Breast epithelium (tissue), 3 donors: ENCODE measurements around the gene FASTK.

ENCODE experiments used
- CTCF ChIP-seq, 3 donors: fragments of 450-650 bp; IDR thresholded peaks; one replicate each; pipeline ENCODE4 v1.5.1; 2016 to 2017; ENCODE audit warnings: antibody characterized with exemption in 3 of 3, mild to moderate bottlenecking in 3 of 3, moderate library complexity in 3 of 3
- POLR2A ChIP-seq: fragments of 450-650 bp; IDR thresholded peaks from one replicate; pipeline ENCODE4 v1.6.1; 2016; ENCODE audit warnings: antibody characterized with exemption, mild to moderate bottlenecking, moderate library complexity

DNA sequence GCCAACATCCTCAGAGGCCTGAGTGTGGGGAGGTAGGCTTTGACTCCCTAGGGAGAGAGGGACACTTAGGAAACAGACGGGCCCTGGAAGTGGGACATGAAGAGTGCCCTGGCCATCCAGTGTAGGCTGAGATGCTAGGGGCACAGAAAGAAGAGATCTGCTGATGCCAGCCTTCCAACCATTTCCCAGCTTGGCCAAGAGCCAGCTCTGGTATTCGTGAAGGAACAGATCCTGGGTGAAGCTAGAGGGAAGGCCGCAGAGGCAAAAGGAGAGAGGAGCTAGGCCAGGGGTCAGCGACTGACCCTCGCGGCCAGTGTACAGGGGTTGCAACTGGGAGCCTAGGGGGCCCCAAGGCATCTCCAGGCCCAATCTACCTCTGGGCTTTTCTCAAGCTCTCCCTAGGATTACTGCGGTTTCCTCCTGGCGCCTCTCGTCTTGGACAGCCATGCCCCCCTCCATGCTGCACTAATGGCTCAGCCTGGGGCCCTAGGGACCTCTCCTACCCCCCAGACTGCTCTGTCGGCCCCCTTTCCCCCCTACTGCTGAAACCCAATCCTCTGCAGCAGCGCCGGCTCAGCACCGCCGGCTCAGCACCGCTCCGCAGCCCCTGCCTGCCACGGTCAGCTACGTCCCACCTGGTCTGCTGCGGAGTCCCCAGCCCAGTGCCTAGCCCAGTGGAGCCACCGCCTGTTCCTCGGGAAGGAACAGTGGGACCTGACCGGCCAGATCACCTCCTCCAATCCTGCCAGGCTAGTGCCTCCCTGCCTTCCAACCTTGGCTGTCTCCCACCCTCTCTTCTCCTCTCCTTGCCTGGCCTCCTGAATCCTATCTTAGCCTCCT lies 32.4 kb downstream of the FASTK start, which contains the start of gene ASIC3:
- TF ChIP-seq CTCF (IDR thresholded peaks at IDR 0.05) = no peak
- no peak for TF ChIP-seq POLR2A
